Renal pelvis (tissue), 12 donors: Measurements from ENCODE around the gene PLCH1. TPM values are rescaled to one million over a fixed set of nuclear protein-coding genes. Genes with fewer than 3 reads are reported as not detected.
A peak's percentile ranks its signal among the peaks of the same experiment; 100 is the strongest.

Experiments used
- DNase-seq: peaks from one replicate; pipeline ENCODE4 v3.0.0-alpha.2; 2013
- long read RNA-seq, 16 experiments: transcript quantifications; one replicate each; lab custom pipeline, GENCODE V29; 2026
- polyA plus RNA-seq, 3 donors: library from polyadenylated mRNA; unstranded; fragments of 120-200 nt; gene quantifications; one replicate each; pipeline ENCODE4 v1.2.1, GENCODE V29; 2013; ENCODE audit not compliant: insufficient read length in 3 of 3

PLCH1 gene
- 10 to 100 TPM; 10.7 to 12.8 (median 12.0) TPM for polyA plus RNA-seq
- long read RNA-seq, donor 1 = 0 reads
- long read RNA-seq, donor 2 = 0 reads
- long read RNA-seq, donor 3, full-length matches to known transcripts = 1 of 1 reads
- long read RNA-seq, donor 3, partial matches to known transcripts = 0 of 1 reads
- long read RNA-seq, donor 3, other reads (novel, unspliced or antisense) = 0 of 1 reads
- long read RNA-seq, donor 4 = 0 reads
- long read RNA-seq, donor 5 = 0 reads
- long read RNA-seq, donor 6 = 0 reads
- long read RNA-seq, donor 7 = 0 reads
- long read RNA-seq, donor 8 = 0 reads
- long read RNA-seq, donor 9 = 0 reads
- long read RNA-seq, donor 10 = 0 reads
- long read RNA-seq, donor 11 = 0 reads
- long read RNA-seq, donor 12, full-length matches to known transcripts = 2 of 2 reads
- long read RNA-seq, donor 12, partial matches to known transcripts = 0 of 2 reads
- long read RNA-seq, donor 12, other reads (novel, unspliced or antisense) = 0 of 2 reads
- long read RNA-seq, donor 13, partial matches to known transcripts = 5 of 5 reads
- long read RNA-seq, donor 13, other reads (novel, unspliced or antisense) = 0 of 5 reads
- long read RNA-seq, donor 14 = 0 reads
- long read RNA-seq, donor 15 = 0 reads
- long read RNA-seq, donor 16 = 0 reads

GRCh38 chr3:155744626-155745324, at the start of gene PLCH1:
TSS of gene PLCH1 (minus strand) at chr3:155745071. CDS start at chr3:155704224, 40,847 bp downstream.
- peak; percentile 74 for DNase-seq

GRCh38 chr3:155792532-155792931, 47.7 kb upstream of the PLCH1 start:
- no peak for DNase-seq

- no peak for DNase-seq
Observed at GRCh38 chr3:155791190-155791589, 46.3 kb upstream of the PLCH1 start.

- DNase-seq = no peak
Observed at GRCh38 chr3:155790272-155790925, 45.5 kb upstream of the PLCH1 start.

GRCh38 chr3:155785662-155786295, 40.9 kb upstream of the PLCH1 start:
- DNase-seq = no peak

GRCh38 chr3:155782390-155782953, 37.6 kb upstream of the PLCH1 start:
- DNase-seq = no peak

GRCh38 chr3:155780291-155780690, 35.4 kb upstream of the PLCH1 start:
- DNase-seq = no peak

- no peak for DNase-seq
Observed at GRCh38 chr3:155778462-155778861, 33.6 kb upstream of the PLCH1 start.

GRCh38 chr3:155772801-155773200, 27.9 kb upstream of the PLCH1 start:
- DNase-seq = no peak

- no peak for DNase-seq
Observed at GRCh38 chr3:155771126-155771525, 26.3 kb upstream of the PLCH1 start.

GRCh38 chr3:155766206-155766605, 21.3 kb upstream of the PLCH1 start:
- no peak for DNase-seq

- no peak for DNase-seq
Observed at GRCh38 chr3:155763870-155764463, 19.1 kb upstream of the PLCH1 start.

- no peak for DNase-seq
Observed at GRCh38 chr3:155760653-155761052, 15.8 kb upstream of the PLCH1 start.

- no peak for DNase-seq
Observed at GRCh38 chr3:155757577-155757976, 12.7 kb upstream of the PLCH1 start.

- no peak for DNase-seq
Observed at GRCh38 chr3:155753038-155753639, 8.3 kb upstream of the PLCH1 start.

GRCh38 chr3:155748611-155749365, 3.9 kb upstream of the PLCH1 start:
- DNase-seq = no peak

- DNase-seq = no peak
Observed at GRCh38 chr3:155747946-155748290, 3.0 kb upstream of the PLCH1 start.

- no peak for DNase-seq
Observed at GRCh38 chr3:155747286-155747945, 2.5 kb upstream of the PLCH1 start.

GRCh38 chr3:155746703-155747102, 1.8 kb upstream of the PLCH1 start:
- no peak for DNase-seq
